Astrocyte of the cerebellum (primary cell): ENCODE measurements around the gene CD101.

Experiments
- DNase-seq: peaks from one replicate; pipeline ENCODE4 v3.0.0-alpha.2; 2011; ENCODE audit warnings: low read depth
- H3K4me3 ChIP-seq: 2 replicates; pipeline ENCODE4 v1.5.1; 2011; ENCODE audit warnings: mild to moderate bottlenecking, low read depth, low read length, moderate library complexity
- CTCF ChIP-seq: IDR thresholded peaks from 2 replicates; pipeline ENCODE4 v1.5.1; 2012; ENCODE audit warnings: low read length, low read depth, moderate library complexity, mild to moderate bottlenecking; ENCODE audit errors: missing control alignments
- in situ Hi-C: cut with HindIII; loops from 2 replicates; pipeline ENCODE4 v1.10.0; 2017; ENCODE audit warnings: low sequenced_read_pairs

CD101 gene

GRCh38 chr1:117076648-117077047 lies 75.1 kb downstream of the CD101 start:
- H3K4me3 ChIP-seq = no peak overlapping the region
- TF ChIP-seq CTCF = no peak
- DNase-seq = no peak
- in situ Hi-C loops = no loop called here

GRCh38 chr1:117077267-117077666 lies 75.7 kb downstream of the CD101 start:
- DNase-seq = no peak
- in situ Hi-C loops = no loop called here
- H3K4me3 ChIP-seq = no peak overlapping the region
- no peak for TF ChIP-seq CTCF

GRCh38 chr1:117079737-117080136 lies 78.2 kb downstream of the CD101 start:
- in situ Hi-C loops = no loop called here
- no peak for TF ChIP-seq CTCF
- no peak for DNase-seq
- no peak overlapping the region for H3K4me3 ChIP-seq

GRCh38 chr1:117084231-117084630 lies 82.7 kb downstream of the CD101 start:
- no peak for TF ChIP-seq CTCF
- H3K4me3 ChIP-seq = no peak overlapping the region
- DNase-seq = no peak
- in situ Hi-C loops = no loop called here
